DOHH2 (cell line): ENCODE measurements around the gene ZNF526.

Experiments used
- H3F3A ChIP-seq: fragments of 200-600 bp; sonication (generic), shearing (Covaris generic); 2 replicates; pipeline ENCODE4 v1.6.0; 2016; ENCODE audit warnings: antibody characterized with exemption, mild to moderate bottlenecking; ENCODE audit not compliant: control insufficient read depth, insufficient read depth
- H3K27ac ChIP-seq: fragments of 200-600 bp; sonication (generic); 2 replicates; pipeline ENCODE4 v1.5.1; 2014; ENCODE audit warnings: low read depth, mild to moderate bottlenecking, low read length, moderate library complexity
- H3K27me3 ChIP-seq: fragments of 200-600 bp; sonication (generic); 2 replicates; pipeline ENCODE4 v1.6.1; 2014; ENCODE audit warnings: mild to moderate bottlenecking, low read length, mixed read lengths; ENCODE audit not compliant: control insufficient read depth
- H3K36me3 ChIP-seq: fragments of 200-600 bp; sonication (generic); 2 replicates; pipeline ENCODE4 v1.6.1; 2014; ENCODE audit warnings: mild to moderate bottlenecking, low read length, moderate library complexity, mixed read lengths; ENCODE audit not compliant: control insufficient read depth
- H3K4me1 ChIP-seq: fragments of 200-600 bp; sonication (generic); 2 replicates; pipeline ENCODE4 v1.6.1; 2014; ENCODE audit warnings: mild to moderate bottlenecking, low read length, mixed read lengths; ENCODE audit not compliant: control insufficient read depth
- H3K4me2 ChIP-seq: fragments of 200-600 bp; sonication (generic); 2 replicates; pipeline ENCODE4 v1.6.0; 2014; ENCODE audit warnings: mild to moderate bottlenecking, low read length, moderate library complexity
- H3K4me3 ChIP-seq: fragments of 200-600 bp; sonication (generic); 2 replicates; pipeline ENCODE4 v1.5.1; 2014; ENCODE audit warnings: mild to moderate bottlenecking, low read length, mixed read lengths
- H3K79me2 ChIP-seq: fragments of 200-600 bp; sonication (generic); 2 replicates; pipeline ENCODE4 v1.6.1; 2014; ENCODE audit warnings: mild to moderate bottlenecking, low read length, mixed read lengths; ENCODE audit not compliant: control insufficient read depth
- H3K9me2 ChIP-seq: fragments of 200-600 bp; sonication (generic); replicated peaks from 2 replicates; pipeline ENCODE4 v1.6.1; 2014; ENCODE audit warnings: mild to moderate bottlenecking, low read length, mixed read lengths; ENCODE audit not compliant: control insufficient read depth
- H3K9me3 ChIP-seq: fragments of 200-600 bp; sonication (generic); 2 replicates; pipeline ENCODE4 v1.6.1; 2014; ENCODE audit warnings: antibody characterized with exemption, low read length, mixed read lengths; ENCODE audit not compliant: control insufficient read depth, insufficient read depth
- H4K20me1 ChIP-seq: fragments of 200-600 bp; sonication (generic); 2 replicates; pipeline ENCODE4 v1.6.0; 2014; ENCODE audit warnings: low read depth, mild to moderate bottlenecking, antibody characterized with exemption, low read length, moderate library complexity; ENCODE audit not compliant: control insufficient read depth, insufficient read depth
- CTCF ChIP-seq: fragments of 200-600 bp; sonication (generic); IDR thresholded peaks from one replicate; pipeline ENCODE4 v1.5.1; 2014; ENCODE audit warnings: antibody characterized with exemption, mild to moderate bottlenecking, low read depth, low read length; ENCODE audit not compliant: poor library complexity, severe bottlenecking
- EZH2phosphoT487 ChIP-seq: fragments of 200-600 bp; sonication (generic); IDR thresholded peaks from 2 replicates; pipeline ENCODE4 v1.6.1; 2017; ENCODE audit warnings: borderline replicate concordance, mild to moderate bottlenecking, antibody characterized with exemption, low read length, moderate library complexity, mixed read lengths

ZNF526 gene

GRCh38 chr19:42232435-42232834 lies 12.3 kb downstream of the ZNF526 start:
- Histone ChIP-seq H3K36me3 (peaks cover 89% of the 10 kb centered on the region), H3K9me2 (no peaks in the 10 kb centered on the region), H3K79me2 (peaks cover 29% of the 10 kb centered on the region), H3K9me3 (no peaks in the 10 kb centered on the region), H3K4me3 (no peak overlapping the region), H3K27ac (no peak overlapping the region), H3K4me2 (no peak overlapping the region), H3F3A (peaks cover 13% of the 10 kb centered on the region), H3K27me3 (no peaks in the 10 kb centered on the region), H4K20me1 (0 out of 2 replicates have a peak, but pooled peaks cover 5% of the 10 kb centered on the region), H3K4me1 (no peaks in the 10 kb centered on the region)
- no peak for TF ChIP-seq EZH2phosphoT487
- TF ChIP-seq CTCF, result no peak

- TF ChIP-seq EZH2phosphoT487 (no peak), CTCF (no peak)
- Histone ChIP-seq H3K4me3 (no peak overlapping the region), H3K9me2 (no peaks in the 10 kb centered on the region), H3K27me3 (no peaks in the 10 kb centered on the region), H3K9me3 (no peaks in the 10 kb centered on the region), H4K20me1 (0 out of 2 replicates have a peak, but pooled peaks cover 5% of the 10 kb centered on the region), H3K36me3 (peaks cover 87% of the 10 kb centered on the region), H3K4me2 (no peak overlapping the region), H3K4me1 (no peaks in the 10 kb centered on the region), H3K27ac (no peak overlapping the region), H3K79me2 (peaks cover 31% of the 10 kb centered on the region), H3F3A (peaks cover 13% of the 10 kb centered on the region)
These were observed 13.0 kb downstream of the ZNF526 start for GRCh38 chr19:42233106-42233505.

- Histone ChIP-seq H4K20me1 (0 out of 2 replicates have a peak, but pooled peaks cover 5% of the 10 kb centered on the region), H3K9me2 (no peaks in the 10 kb centered on the region), H3K9me3 (no peaks in the 10 kb centered on the region), H3K27me3 (no peaks in the 10 kb centered on the region), H3K4me2 (no peak overlapping the region), H3K4me1 (no peaks in the 10 kb centered on the region), H3K36me3 (peaks cover 82% of the 10 kb centered on the region), H3K4me3 (no peak overlapping the region), H3K27ac (no peak overlapping the region), H3F3A (peaks cover 13% of the 10 kb centered on the region), H3K79me2 (peaks cover 28% of the 10 kb centered on the region)
- TF ChIP-seq EZH2phosphoT487 (no peak), CTCF (no peak)
These were observed 13.7 kb downstream of the ZNF526 start for GRCh38 chr19:42233678-42234292.
